GM19324 (cell line): ENCODE results near the gene RAB31.
"Not testable (repeated sequence)": the region's sequence is repeated elsewhere in the genome, so short reads cannot be mapped to it uniquely, and the experiment has no call there.

Source experiments
- ATAC-seq: cut with Tn5 transposase; IDR thresholded peaks from one replicate; pipeline ENCODE4 v1.9.1; 2021; ENCODE audit warnings: mild to moderate bottlenecking, moderate library complexity; ENCODE audit not compliant: unreplicated experiment, low FRiP score

Gene RAB31

GRCh38 chr18:9755615-9756014 lies 47.5 kb downstream of the RAB31 start:
- ATAC-seq: no peak

- ATAC-seq: no peak
These were observed 48.3 kb downstream of the RAB31 start for GRCh38 chr18:9756271-9756932.

DNA sequence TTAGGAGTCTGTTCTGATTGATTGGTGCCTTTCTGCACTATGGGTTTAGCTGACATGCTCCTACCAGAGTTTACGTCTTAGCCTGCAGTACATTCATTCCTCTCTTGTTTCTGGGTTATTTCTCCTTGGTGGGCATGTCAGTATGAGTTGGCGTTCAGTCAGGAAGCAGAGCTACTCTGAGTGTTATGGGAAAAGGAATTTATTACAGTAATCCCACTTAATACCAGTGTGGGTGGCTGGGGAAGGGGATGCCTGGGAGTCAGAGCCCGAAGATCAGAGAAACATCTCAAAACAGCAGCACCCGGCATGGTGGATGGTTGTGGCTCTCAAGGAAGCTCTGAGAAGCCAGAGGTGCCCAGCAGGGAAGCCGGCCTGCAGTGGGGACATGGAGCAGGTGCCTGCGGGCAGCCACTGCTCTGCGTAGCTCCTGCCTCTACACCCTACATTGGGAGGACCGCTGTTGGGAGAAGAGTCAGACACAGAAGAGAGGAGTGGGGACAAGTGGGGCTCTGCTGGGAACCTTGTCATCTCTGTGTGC lies 48.9 kb downstream of the RAB31 start:
- no peak for ATAC-seq

DNA sequence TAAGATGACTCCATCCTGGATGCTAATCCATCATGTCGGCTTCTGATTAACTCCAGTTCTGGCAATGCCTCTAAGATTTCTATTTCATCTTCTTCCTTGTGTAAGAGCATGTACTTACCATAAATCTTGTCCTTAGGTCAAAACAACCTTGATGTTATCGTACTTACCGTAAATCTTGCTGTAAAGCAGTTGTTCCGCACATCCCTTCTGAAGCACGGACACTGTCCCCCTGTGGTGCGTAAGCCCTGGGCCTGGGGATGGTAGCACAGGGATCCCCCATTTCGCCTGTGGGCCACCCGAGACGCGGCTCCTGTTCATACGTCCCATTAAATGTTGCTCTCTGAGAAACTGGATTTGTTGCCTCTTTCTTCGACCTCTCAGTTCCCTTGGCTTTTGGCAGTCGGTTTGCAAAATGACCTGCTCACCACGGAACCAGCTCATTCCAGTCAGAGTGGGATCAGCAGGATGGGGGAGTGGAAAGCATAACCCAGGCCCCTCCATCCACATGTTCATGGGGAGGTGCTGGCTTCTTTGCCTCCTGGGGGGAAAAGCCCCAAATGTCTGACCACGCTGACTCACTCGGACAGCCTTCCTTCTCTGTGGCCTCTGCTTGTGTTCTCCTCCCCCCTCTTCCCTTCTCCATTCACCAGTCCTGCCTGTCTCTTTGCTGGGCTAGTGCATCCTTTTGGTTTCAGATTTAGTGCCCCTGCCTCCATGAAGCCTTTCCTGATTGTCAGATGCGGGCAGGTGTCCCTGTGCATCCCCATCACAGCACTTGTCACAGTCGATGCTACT lies 49.9 kb downstream of the RAB31 start:
- no peak for ATAC-seq

DNA sequence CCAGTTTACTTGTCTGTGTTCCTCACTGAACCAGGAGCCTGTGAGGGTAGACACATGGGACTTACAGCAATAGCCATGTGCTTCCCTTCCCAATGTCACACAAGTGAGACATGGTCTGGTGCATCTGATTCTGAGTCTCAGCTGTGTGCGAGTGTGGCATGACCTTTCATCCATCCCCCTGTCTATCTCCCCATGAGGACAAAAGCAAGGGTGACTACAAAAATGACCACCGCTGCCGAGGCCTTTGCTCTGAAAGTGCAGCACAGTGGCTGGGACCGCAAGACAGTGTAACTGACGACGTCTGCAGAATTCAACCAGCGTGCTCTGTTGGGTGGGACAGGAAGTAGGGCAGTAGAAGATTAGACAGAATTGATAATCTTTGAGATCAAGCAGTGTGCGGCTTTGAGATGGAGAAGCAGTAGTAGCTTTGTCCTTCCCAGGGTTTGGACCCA lies 50.5 kb downstream of the RAB31 start:
- ATAC-seq: no peak

GRCh38 chr18:9760641-9761040 lies 52.5 kb downstream of the RAB31 start:
- no peak for ATAC-seq

DNA sequence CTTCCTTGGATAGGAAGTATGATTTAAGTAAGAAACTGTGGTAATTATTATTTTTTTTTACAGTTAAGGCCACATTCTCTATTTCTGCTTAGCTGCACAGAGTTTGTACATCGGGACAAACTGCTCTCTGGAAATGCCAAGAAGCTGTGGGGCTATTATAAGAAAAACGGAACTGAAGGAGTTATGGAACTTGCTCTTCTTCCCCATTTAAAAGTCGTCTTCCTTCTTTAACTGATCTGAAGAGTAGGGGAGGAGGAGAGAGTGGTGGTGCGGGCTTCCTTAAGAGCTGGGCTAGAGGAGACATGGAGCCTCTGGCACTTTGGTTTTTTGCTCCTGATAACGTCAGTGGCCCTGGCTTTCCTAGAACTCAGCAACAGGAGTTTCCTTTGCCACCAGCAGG lies 54.4 kb downstream of the RAB31 start:
- no peak for ATAC-seq

GRCh38 chr18:9763157-9763556 lies 55.1 kb downstream of the RAB31 start:
- ATAC-seq: no peak

DNA sequence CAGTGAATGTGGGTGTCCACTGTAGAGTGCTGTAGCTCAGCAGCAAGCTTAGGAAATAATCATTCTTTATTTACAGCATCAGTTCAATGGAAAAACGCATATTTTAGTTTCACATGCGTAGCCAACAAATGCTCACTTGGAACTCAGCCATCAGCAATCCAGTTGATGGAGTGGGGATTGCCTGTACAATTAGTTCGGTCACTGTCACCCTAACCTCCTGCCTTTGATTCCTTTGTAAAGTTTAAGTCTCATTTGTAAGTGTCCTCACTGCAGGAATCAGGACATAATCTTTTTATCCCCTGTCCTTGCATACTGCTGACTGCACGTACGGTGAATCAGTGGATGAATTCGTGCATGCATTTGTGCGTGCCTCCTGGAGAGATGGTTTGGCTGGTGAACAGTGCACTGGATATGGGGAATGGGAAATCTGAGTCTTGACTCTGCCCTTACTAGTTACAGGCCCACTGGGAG lies 55.9 kb downstream of the RAB31 start:
- ATAC-seq: no peak

- ATAC-seq: no peak
These were observed 57.4 kb downstream of the RAB31 start for GRCh38 chr18:9765501-9765900.

- ATAC-seq: no peak
These were observed 58.0 kb downstream of the RAB31 start for GRCh38 chr18:9766076-9766481.

- ATAC-seq: no peak
These were observed 58.6 kb downstream of the RAB31 start for GRCh38 chr18:9766740-9767139.

DNA sequence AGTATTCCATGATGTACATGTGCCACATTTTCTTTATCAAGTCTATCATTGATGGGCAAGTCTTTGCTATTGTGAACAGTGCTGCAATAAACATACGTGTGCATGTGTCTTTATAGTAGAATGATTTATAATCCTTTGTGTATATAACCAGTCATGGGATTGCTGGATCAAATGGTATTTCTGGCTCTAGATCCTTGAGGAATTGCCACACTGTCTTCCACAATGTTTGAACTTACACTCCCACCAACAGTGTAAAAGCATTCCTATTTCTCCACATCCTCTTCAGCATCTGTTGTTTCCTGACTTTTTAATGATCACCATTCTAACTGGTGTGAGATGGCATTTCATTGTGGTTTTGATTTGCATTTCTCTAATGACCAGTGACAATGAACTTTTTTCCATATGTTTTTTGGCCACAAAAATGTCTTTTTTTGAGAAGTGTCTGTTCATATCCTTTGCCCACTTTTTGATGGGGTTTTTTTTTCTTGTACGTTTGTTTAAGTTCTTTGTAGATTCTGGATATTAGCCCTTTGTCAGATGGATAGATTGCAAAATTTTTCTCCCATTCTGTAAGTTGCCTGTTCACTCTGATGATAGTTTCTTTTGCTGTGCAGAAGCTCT lies 60.1 kb downstream of the RAB31 start:
- not testable (repeated sequence) for ATAC-seq

DNA sequence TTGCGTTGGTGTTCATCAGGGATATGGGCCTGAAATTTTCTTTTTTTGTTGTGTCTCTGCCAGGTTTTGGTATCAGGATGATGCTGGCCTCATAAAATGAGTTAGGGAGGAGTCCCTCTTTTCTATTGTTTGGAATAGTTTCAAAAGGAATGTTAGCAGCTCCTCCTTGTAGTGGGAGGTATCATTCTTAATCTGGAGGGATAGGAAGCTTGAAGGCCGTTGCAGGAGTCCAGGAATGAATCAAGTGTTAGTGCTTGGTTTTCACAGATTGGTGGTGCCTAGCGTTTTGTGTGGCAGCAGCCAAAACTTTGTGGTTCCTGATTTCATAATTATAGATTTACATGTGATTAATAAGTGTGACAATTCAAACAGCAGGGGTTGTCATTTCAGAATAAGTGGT lies 62.0 kb downstream of the RAB31 start:
- not testable (repeated sequence) for ATAC-seq

- ATAC-seq: peak; percentile 66
These were observed 63.3 kb downstream of the RAB31 start for GRCh38 chr18:9771261-9771976.

DNA sequence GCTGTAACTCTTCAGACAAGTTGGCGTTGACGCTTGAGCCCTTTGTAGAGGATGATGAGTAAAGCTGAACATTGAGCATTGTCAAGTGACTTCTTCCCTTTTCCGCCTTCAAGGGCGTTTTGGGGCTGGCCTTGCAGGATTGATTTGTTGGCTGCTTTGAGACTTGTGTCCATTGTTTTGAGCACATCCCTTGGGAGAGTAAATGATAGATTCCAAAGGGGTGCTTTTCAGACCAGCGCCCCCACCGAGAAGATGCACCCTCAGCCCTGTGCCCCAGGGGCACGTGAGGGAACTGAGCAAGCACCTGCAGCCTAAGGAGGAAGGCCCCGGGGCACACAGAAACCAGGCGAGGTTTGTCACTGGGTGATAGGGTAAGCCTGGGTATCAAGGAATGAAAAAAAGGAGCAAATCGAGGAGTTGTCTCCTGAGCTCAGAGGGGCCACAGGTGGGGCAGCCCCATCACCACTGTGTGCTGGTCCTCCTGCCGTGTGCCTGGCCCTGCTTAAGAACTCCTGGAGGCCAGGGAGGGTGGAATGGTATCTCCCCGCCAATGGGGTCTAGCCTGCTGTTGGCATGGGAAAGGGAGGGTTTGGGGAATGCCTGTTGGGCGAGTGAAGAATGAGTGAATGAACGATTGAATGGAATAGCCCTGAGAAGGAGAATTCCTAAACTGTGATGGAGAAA lies 64.0 kb downstream of the RAB31 start:
- ATAC-seq: no peak

GRCh38 chr18:9772847-9773677 lies 65.0 kb downstream of the RAB31 start:
- no peak for ATAC-seq

DNA sequence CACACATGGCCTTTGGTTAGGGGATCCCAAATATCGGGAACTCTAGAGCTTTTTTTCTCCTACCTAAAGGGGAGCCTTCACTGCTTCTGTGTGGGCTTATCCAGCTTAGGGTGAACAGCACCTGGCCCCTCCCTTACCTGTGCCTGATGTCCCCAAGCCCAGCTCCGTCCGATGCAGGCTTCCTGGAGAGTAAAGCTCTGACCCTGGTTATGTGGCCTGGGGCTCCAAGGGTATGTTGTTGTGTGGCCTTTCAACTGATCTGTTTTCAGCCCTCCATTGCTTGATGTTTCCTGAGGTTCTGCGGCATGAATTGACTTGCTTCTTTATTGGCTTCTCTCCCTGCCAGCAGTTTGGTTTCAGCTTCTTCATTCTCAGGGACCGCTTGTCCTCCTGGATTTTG lies 66.0 kb downstream of the RAB31 start:
- no peak for ATAC-seq

GRCh38 chr18:9775178-9775577 lies 67.1 kb downstream of the RAB31 start:
- ATAC-seq: no peak
